OCI-LY7 (cell line): ENCODE results near the gene SHISA2. TPM values are rescaled to one million over a fixed set of nuclear protein-coding genes. Genes with fewer than 3 reads are reported as not detected.

Experiments
- BruUV-seq: library from RNA; stranded (reverse); fragments of 400-500 nt; replicated peaks from 2 replicates; lab custom pipeline; 2021; lab: Mats Ljungman, UMichigan
- CTCF ChIA-PET: fragments of 300-600 bp; sonication (Branson Sonifier 250); formaldehyde crosslinking; loops from one replicate; lab custom pipeline; 2022; ENCODE audit warnings: antibody characterized with exemption; ENCODE audit not compliant: unreplicated experiment; lab: Charles Lee
- POLR2A ChIA-PET: fragments of 300-600 bp; sonication (Branson Sonifier 250); formaldehyde crosslinking; loops from one replicate; lab custom pipeline; 2022; ENCODE audit warnings: antibody characterized with exemption; lab: Charles Lee
- DNase-seq: peaks from one replicate; pipeline ENCODE4 v3.0.0-alpha.2; 2015; ENCODE audit warnings: low spot score
- H2AFZ ChIP-seq: fragments of 200-600 bp; sonication (generic), shearing (Covaris generic); 2 replicates; pipeline ENCODE4 v1.6.1; 2014; ENCODE audit warnings: mild to moderate bottlenecking, antibody characterized with exemption, low read length, moderate library complexity
- H3K27ac ChIP-seq: fragments of 200-600 bp; sonication (generic); 2 replicates; pipeline ENCODE4 v1.5.1; 2014; ENCODE audit warnings: mixed run types, low read depth, mild to moderate bottlenecking, moderate library complexity, low read length, inconsistent platforms; ENCODE audit not compliant: poor library complexity, severe bottlenecking
- H3K36me3 ChIP-seq: fragments of 200-600 bp; sonication (generic); 2 replicates; pipeline ENCODE4 v1.6.1; 2014; ENCODE audit warnings: mild to moderate bottlenecking, antibody characterized with exemption, low read length, moderate library complexity, mixed read lengths; ENCODE audit not compliant: insufficient read depth
- H3K4me1 ChIP-seq: fragments of 200-600 bp; sonication (generic); 2 replicates; pipeline ENCODE4 v1.5.1; 2014; ENCODE audit warnings: mild to moderate bottlenecking, low read length; ENCODE audit not compliant: insufficient read depth, poor library complexity, severe bottlenecking
- H3K4me2 ChIP-seq: fragments of 200-600 bp; sonication (generic); 2 replicates; pipeline ENCODE4 v1.6.1; 2014; ENCODE audit warnings: mild to moderate bottlenecking, low read length
- H3K4me3 ChIP-seq: fragments of 200-600 bp; sonication (generic); 2 replicates; pipeline ENCODE4 v1.5.1; 2014; ENCODE audit warnings: mild to moderate bottlenecking, low read depth, low read length; ENCODE audit not compliant: poor library complexity, severe bottlenecking
- H3K79me2 ChIP-seq: fragments of 200-600 bp; sonication (generic); 2 replicates; pipeline ENCODE4 v1.6.1; 2016; ENCODE audit warnings: low read depth, mild to moderate bottlenecking, low read length, moderate library complexity, mixed read lengths; ENCODE audit not compliant: insufficient read depth
- H3K9me2 ChIP-seq: fragments of 200-600 bp; sonication (generic); 2 replicates; pipeline ENCODE4 v1.6.1; 2016; ENCODE audit warnings: mild to moderate bottlenecking, low read length, mixed read lengths; ENCODE audit not compliant: insufficient read depth
- H3K9me3 ChIP-seq: fragments of 200-600 bp; sonication (generic); 2 replicates; pipeline ENCODE4 v1.6.1; 2014; ENCODE audit warnings: mild to moderate bottlenecking, mixed run types, low read length, mixed read lengths
- H4K20me1 ChIP-seq: fragments of 200-600 bp; sonication (generic); 2 replicates; pipeline ENCODE4 v1.6.1; 2014; ENCODE audit warnings: mild to moderate bottlenecking, antibody characterized with exemption, low read length, moderate library complexity, mixed read lengths; ENCODE audit not compliant: insufficient read depth
- EZH2phosphoT487 ChIP-seq: fragments of 200-600 bp; sonication (generic); IDR thresholded peaks from 2 replicates; pipeline ENCODE4 v1.6.1; 2018; ENCODE audit warnings: low read depth, borderline replicate concordance, mild to moderate bottlenecking, mixed run types, antibody characterized with exemption, low read length, moderate library complexity, mixed read lengths
- intact Hi-C: fragments of 100-400 bp; cut with micrococcal nuclease; formaldehyde crosslinking; loops from one replicate; pipeline ENCODE4 v1.10.0; 2022; ENCODE audit not compliant: unreplicated experiment
- total RNA-seq, 2 experiments: library from RNA; depleted of rRNA in 1 of 2; stranded (reverse); fragments of >200 nt in 1 of 2; shearing (Covaris generic) in 1 of 2; gene quantifications; 2 replicates each; pipeline ENCODE4 v1.2.3, GENCODE V29; 2014 to 2022
- TF ChIP-seq, protein P1 (sequence below): fragments of 200-600 bp; sonication (generic); conservative IDR thresholded peaks from 2 replicates; pipeline ENCODE4 v1.5.1; 2014; ENCODE audit warnings: mild to moderate bottlenecking, antibody characterized with exemption, low read length, moderate library complexity, mixed read lengths

Gene SHISA2
- total RNA-seq, 2 experiments from 2014 or later, result not detected

DNA sequence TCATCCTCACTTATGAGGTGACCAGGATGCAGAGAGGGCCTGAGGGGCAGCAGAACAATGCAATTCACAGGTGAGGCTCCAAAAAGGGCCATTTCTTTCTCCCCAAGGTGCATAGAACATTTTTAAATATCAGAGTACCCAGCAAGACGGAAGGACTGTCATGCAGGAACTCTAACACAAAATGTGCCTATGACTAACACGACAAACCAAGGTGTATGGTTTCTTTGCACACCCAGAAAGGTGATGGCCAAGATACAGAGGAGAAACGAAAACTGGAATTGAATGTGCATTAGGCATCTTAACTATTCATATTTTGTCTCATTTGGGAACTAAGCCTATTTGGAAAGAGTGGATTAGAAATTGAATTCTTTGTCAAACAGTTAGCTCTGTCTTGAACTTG, 29.9 kb downstream of the SHISA2 start:
- POLR2A ChIA-PET, result no interaction called here
- TF ChIP-seq, protein P1, sequence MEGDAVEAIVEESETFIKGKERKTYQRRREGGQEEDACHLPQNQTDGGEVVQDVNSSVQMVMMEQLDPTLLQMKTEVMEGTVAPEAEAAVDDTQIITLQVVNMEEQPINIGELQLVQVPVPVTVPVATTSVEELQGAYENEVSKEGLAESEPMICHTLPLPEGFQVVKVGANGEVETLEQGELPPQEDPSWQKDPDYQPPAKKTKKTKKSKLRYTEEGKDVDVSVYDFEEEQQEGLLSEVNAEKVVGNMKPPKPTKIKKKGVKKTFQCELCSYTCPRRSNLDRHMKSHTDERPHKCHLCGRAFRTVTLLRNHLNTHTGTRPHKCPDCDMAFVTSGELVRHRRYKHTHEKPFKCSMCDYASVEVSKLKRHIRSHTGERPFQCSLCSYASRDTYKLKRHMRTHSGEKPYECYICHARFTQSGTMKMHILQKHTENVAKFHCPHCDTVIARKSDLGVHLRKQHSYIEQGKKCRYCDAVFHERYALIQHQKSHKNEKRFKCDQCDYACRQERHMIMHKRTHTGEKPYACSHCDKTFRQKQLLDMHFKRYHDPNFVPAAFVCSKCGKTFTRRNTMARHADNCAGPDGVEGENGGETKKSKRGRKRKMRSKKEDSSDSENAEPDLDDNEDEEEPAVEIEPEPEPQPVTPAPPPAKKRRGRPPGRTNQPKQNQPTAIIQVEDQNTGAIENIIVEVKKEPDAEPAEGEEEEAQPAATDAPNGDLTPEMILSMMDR, result no peak
- no peak for TF ChIP-seq EZH2phosphoT487
- intact Hi-C loops, result no loop called here
- H3K4me3 ChIP-seq, result no peak overlapping the region
- no peaks in the 10 kb centered on the region for H3K79me2 ChIP-seq
- BruUV-seq, result no TSS peak
- no peak overlapping the region for H3K27ac ChIP-seq
- no peaks in the 10 kb centered on the region for H4K20me1 ChIP-seq
- H3K4me2 ChIP-seq, result no peak overlapping the region
- no peaks in the 10 kb centered on the region for H3K4me1 ChIP-seq
- CTCF ChIA-PET, result no interaction called here
- no peaks in the 10 kb centered on the region for H3K9me2 ChIP-seq
- H3K9me3 ChIP-seq, result no peaks in the 10 kb centered on the region
- no peaks in the 10 kb centered on the region for H3K36me3 ChIP-seq
- no peak overlapping the region for H2AFZ ChIP-seq
- DNase-seq, result no peak

DNA sequence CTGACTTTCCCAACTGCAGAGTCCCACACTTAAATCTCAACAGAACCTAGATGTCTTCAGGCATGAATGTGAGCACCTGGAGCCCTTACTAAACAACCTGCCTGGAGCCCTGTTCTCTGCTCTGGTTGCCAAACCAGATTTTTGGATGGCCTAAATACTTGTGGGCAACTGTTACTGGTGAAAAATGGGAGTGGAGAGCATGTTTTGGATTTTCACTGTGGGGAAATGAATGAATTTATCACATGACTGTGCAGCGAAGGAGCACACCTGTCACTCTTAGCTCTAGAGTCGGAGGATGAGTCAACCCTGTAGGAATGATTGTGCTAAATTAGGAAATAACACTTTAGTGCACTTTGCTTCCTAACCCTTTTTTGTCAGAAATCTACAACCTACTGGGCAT, 30.3 kb downstream of the SHISA2 start:
- BruUV-seq, result no TSS peak
- ChIA-PET POLR2A (no interaction called here), CTCF (no interaction called here)
- H3K4me1 ChIP-seq, result no peaks in the 10 kb centered on the region
- H3K9me3 ChIP-seq, result no peaks in the 10 kb centered on the region
- no peak overlapping the region for H3K27ac ChIP-seq
- DNase-seq, result no peak
- no peaks in the 10 kb centered on the region for H4K20me1 ChIP-seq
- TF ChIP-seq, protein P1, result no peak
- no peak for TF ChIP-seq EZH2phosphoT487
- no peaks in the 10 kb centered on the region for H3K79me2 ChIP-seq
- H3K4me3 ChIP-seq, result no peak overlapping the region
- no peaks in the 10 kb centered on the region for H3K9me2 ChIP-seq
- intact Hi-C loops, result no loop called here
- no peak overlapping the region for H3K4me2 ChIP-seq
- no peak overlapping the region for H2AFZ ChIP-seq
- H3K36me3 ChIP-seq, result no peaks in the 10 kb centered on the region

DNA sequence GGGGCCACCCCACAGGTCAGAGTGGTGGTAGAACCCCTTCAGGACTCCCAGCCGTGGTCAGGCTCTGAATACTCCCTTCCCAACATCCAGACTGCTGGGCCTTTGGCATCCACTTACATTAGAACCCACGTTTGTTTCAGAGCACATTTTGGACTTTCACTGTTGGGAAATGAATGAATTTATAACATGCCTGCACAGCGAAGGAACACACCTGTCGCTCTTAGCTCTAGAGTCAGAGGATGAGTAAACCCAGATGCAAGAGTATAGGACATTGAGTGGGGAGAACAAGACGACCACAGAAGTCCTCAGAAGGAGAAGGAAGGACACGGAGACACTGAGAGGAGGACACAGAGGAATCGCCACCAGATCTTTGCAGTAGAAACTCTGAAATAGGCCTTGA, 30.9 kb downstream of the SHISA2 start:
- H3K9me2 ChIP-seq, result no peaks in the 10 kb centered on the region
- POLR2A ChIA-PET, result no interaction called here

More for the DNA sequence above, 30.9 kb downstream of the SHISA2 start:
- Histone ChIP-seq H2AFZ (no peak overlapping the region), H3K36me3 (no peaks in the 10 kb centered on the region), H3K4me3 (no peak overlapping the region), H3K79me2 (no peaks in the 10 kb centered on the region), H3K9me3 (no peaks in the 10 kb centered on the region), H3K4me2 (no peak overlapping the region), H4K20me1 (no peaks in the 10 kb centered on the region), H3K27ac (no peak overlapping the region), H3K4me1 (no peaks in the 10 kb centered on the region)
- no peak for TF ChIP-seq EZH2phosphoT487
- TF ChIP-seq, protein P1, result no peak
- CTCF ChIA-PET, result no interaction called here
- intact Hi-C loops, result no loop called here
- no TSS peak for BruUV-seq
- no peak for DNase-seq
